GM21447 (cell line): Measurements from ENCODE around the gene CHST9.

ENCODE experiments used
- ATAC-seq: cut with Tn5 transposase; IDR thresholded peaks from one replicate; pipeline ENCODE4 v1.9.1; 2021; ENCODE audit not compliant: unreplicated experiment

The CHST9 gene

GRCh38 chr18:26869640-26870039 is 315.5 kb downstream of the CHST9 start:
- no peak for ATAC-seq

- ATAC-seq: no peak
Measured at GRCh38 chr18:26868968-26869586, 316.0 kb downstream of the CHST9 start.

GRCh38 chr18:26867471-26867870 is 317.6 kb downstream of the CHST9 start:
- ATAC-seq: no peak

GRCh38 chr18:26865557-26865956 is 319.6 kb downstream of the CHST9 start, which contains the start of gene AQP4:
TSS of gene AQP4 (minus strand) at chr18:26865707. CDS start at chr18:26865689, 18 bp downstream.
- ATAC-seq: no peak

- no peak for ATAC-seq
Measured at GRCh38 chr18:26864658-26865057, 320.4 kb downstream of the CHST9 start.

- no peak for ATAC-seq
Measured at GRCh38 chr18:26863921-26864497, 321.1 kb downstream of the CHST9 start.

- ATAC-seq: no peak
Measured at GRCh38 chr18:26863122-26863879, 321.8 kb downstream of the CHST9 start.

GRCh38 chr18:26862084-26862483 is 323.0 kb downstream of the CHST9 start:
- no peak for ATAC-seq
